Endothelial cell of umbilical vein (primary cell): ENCODE measurements around the gene C11orf71.

Experiments used
- CTCF ChIP-seq, 2 donors: IDR thresholded peaks; 1 replicate in 1 of 2; 2 replicates in 1 of 2; pipeline ENCODE4 v1.5.1; 2011; ENCODE audit warnings: low read length in 2 of 2, mild to moderate bottlenecking in 2 of 2, moderate library complexity in 2 of 2, control low read depth in 1 of 2, inconsistent platforms in 1 of 2, low read depth in 1 of 2; ENCODE audit not compliant: insufficient read depth in 1 of 2; ENCODE audit errors: extremely low read depth in 1 of 2
- EZH2 ChIP-seq: IDR thresholded peaks from 2 replicates; pipeline ENCODE4 v1.6.1; 2012; ENCODE audit warnings: borderline replicate concordance, low read depth, mild to moderate bottlenecking, moderate library complexity, low read length, inconsistent platforms; ENCODE audit not compliant: severe bottlenecking
- FOS ChIP-seq: IDR thresholded peaks from 2 replicates; pipeline ENCODE4 v1.6.1; 2011; ENCODE audit warnings: mild to moderate bottlenecking, low read length, moderate library complexity, borderline replicate concordance; ENCODE audit not compliant: insufficient read depth
- JUN ChIP-seq: IDR thresholded peaks from 2 replicates; pipeline ENCODE4 v1.6.1; 2011; ENCODE audit warnings: borderline replicate concordance, low read depth; ENCODE audit not compliant: insufficient read length, insufficient read depth
- POLR2A ChIP-seq: IDR thresholded peaks from 2 replicates; pipeline ENCODE4 v1.6.1; 2012; ENCODE audit warnings: low read depth, mild to moderate bottlenecking, control low read depth, low read length
- POLR2AphosphoS5 ChIP-seq: IDR thresholded peaks from 2 replicates; pipeline ENCODE4 v1.6.1; 2012; ENCODE audit warnings: low read depth, mild to moderate bottlenecking, control low read depth, low read length, moderate library complexity; ENCODE audit not compliant: insufficient read depth
- TF ChIP-seq, protein P1 (sequence below): IDR thresholded peaks from 2 replicates; pipeline ENCODE4 v1.6.1; 2011; ENCODE audit not compliant: insufficient read depth, insufficient read length

DNA sequence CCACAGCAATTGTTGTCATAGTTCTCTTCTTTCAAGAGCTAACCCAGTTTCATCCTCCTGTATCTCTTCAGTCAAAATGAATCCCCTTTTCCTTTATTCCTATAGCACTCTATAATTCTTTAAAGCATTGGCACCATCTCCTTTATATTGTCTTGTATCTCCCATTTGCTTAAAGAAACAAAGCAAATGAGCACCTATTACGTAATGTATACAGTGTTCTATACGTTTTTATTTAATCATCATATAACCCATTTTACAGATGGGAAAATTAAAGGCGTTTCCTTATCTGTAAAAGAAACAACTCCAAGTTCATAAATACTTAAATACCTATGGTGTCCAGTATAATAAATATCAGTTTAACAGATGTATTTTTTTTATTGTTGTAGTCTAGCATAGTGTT, 32.6 kb upstream of the C11orf71 start:
- TF ChIP-seq JUN (no peak), POLR2A (no peak), CTCF (IDR thresholded peaks at IDR 0.05; ENCODE audit: extremely low read depth in 1 of 2, insufficient read depth in 1 of 2, low read depth in 1 of 2, low read length in 2 of 2) (no peak), FOS (no peak), EZH2 (no peak), POLR2AphosphoS5 (no peak)
- TF ChIP-seq, protein P1, sequence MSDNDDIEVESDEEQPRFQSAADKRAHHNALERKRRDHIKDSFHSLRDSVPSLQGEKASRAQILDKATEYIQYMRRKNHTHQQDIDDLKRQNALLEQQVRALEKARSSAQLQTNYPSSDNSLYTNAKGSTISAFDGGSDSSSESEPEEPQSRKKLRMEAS: no peak
